Thyroid gland (tissue), 4 donors: ENCODE measurements around the gene MATN1. TPM values are rescaled to one million over a fixed set of nuclear protein-coding genes. Genes with fewer than 3 reads are reported as not detected.

ENCODE experiments used
- DNase-seq, 2 donors: peaks; one replicate each; pipeline ENCODE4 v3.0.0-alpha.2; 2019
- H3K27ac ChIP-seq, 3 donors: fragments of 200-600 bp; sonication (generic); 1 replicate in 2 of 3; 2 replicates in 1 of 3; pipeline ENCODE4 v1.5.1; 2016 to 2019; ENCODE audit warnings: mild to moderate bottlenecking in 1 of 3, moderate library complexity in 1 of 3
- H3K27me3 ChIP-seq: fragments of 200-600 bp; sonication (generic); one replicate; pipeline ENCODE4 v1.5.1; 2019
- H3K36me3 ChIP-seq, 2 donors: fragments of 200-600 bp; sonication (generic); one replicate each; pipeline ENCODE4 v1.5.1; 2016 to 2019
- H3K4me1 ChIP-seq, 2 donors: fragments of 200-600 bp; sonication (generic); one replicate each; pipeline ENCODE4 v1.5.1; 2017 to 2019
- H3K4me3 ChIP-seq, 3 donors: fragments of 200-600 bp; sonication (generic); replicated peaks in 1 of 3; 1 replicate in 2 of 3; 2 replicates in 1 of 3; pipeline ENCODE4 v1.5.1; 2016; ENCODE audit warnings: mild to moderate bottlenecking in 1 of 3
- H3K9me3 ChIP-seq: fragments of 200-600 bp; sonication (generic); one replicate; pipeline ENCODE4 v1.5.1; 2017
- CTCF ChIP-seq, 6 experiments: fragments of 200-600 bp in 3 of 6; fragments of 450-650 bp in 3 of 6; sonication (generic) in 3 of 6; IDR thresholded peaks; one replicate each; pipeline ENCODE4 v1.5.1; 2016 to 2019; ENCODE audit warnings: antibody characterized with exemption in 6 of 6, mild to moderate bottlenecking in 2 of 6, inconsistent platforms in 1 of 6, moderate library complexity in 1 of 6
- POLR2A ChIP-seq, 2 donors: fragments of 450-650 bp; IDR thresholded peaks; one replicate each; pipeline ENCODE4 v1.6.1; 2017; ENCODE audit warnings: antibody characterized with exemption in 2 of 2, mild to moderate bottlenecking in 2 of 2, moderate library complexity in 1 of 2
- WGBS, 2 donors: methylation state at CpG; one replicate each; pipeline ENCODE4 v1.1.5; 2017; 5-methylcytosine and 5-hydroxymethylcytosine counted together
- intact Hi-C: fragments of 100-400 bp; cut with DNase I; formaldehyde crosslinking; loops from one replicate; pipeline ENCODE4 v1.15.1; 2023
- total RNA-seq, 4 donors: library from RNA; depleted of rRNA; stranded (reverse); fragments of >200 nt; gene quantifications; one replicate each; pipeline ENCODE4 v1.2.3, GENCODE V29; 2016

Gene MATN1
- total RNA-seq, 4 donors from 2014 or later = 0.45 to 3.0 TPM; not detected in 2

- TF ChIP-seq POLR2A (IDR thresholded peaks at IDR 0.05) (no peak), CTCF (IDR thresholded peaks at IDR 0.05) (no peak)
- no peak for DNase-seq
- H3K4me1 ChIP-seq = peaks cover 6 to 10% of the 10 kb centered on the region in 2 donors
- no peak overlapping the region for H3K27ac ChIP-seq
- WGBS, 2 donors = 97 to 98% methylated on average over 8 of the region's 8 CpGs
- no peaks in the 10 kb centered on the region for H3K27me3 ChIP-seq
- H3K4me3 ChIP-seq = no peak overlapping the region
- H3K36me3 ChIP-seq = no peaks in the 10 kb centered on the region
- no peaks in the 10 kb centered on the region for H3K9me3 ChIP-seq
- intact Hi-C loops = no loop called here
Measured at GRCh38 chr1:30714536-30715090, 8.8 kb downstream of the MATN1 start.

GRCh38 chr1:30714025-30714424 lies 9.4 kb downstream of the MATN1 start:
- TF ChIP-seq POLR2A (IDR thresholded peaks at IDR 0.05) (no peak), CTCF (IDR thresholded peaks at IDR 0.05) (no peak)
- no peaks in the 10 kb centered on the region for H3K27me3 ChIP-seq
- no peak overlapping the region for H3K4me3 ChIP-seq
- 58 to 61% methylated on average over 4 of the region's 4 CpGs for WGBS, 2 donors
- H3K9me3 ChIP-seq = no peaks in the 10 kb centered on the region
- peaks cover 3 to 4% of the 10 kb centered on the region in 2 donors for H3K4me1 ChIP-seq
- no peak overlapping the region for H3K27ac ChIP-seq
- intact Hi-C loops = no loop called here
- H3K36me3 ChIP-seq = no peaks in the 10 kb centered on the region
- DNase-seq = no peak

- H3K27me3 ChIP-seq = no peaks in the 10 kb centered on the region
Measured at GRCh38 chr1:30713311-30713710, 10.1 kb downstream of the MATN1 start.

GRCh38 chr1:30712583-30712982 lies 10.8 kb downstream of the MATN1 start:
- Histone ChIP-seq H3K27me3 (no peaks in the 10 kb centered on the region), H3K27ac (no peak overlapping the region), H3K9me3 (no peaks in the 10 kb centered on the region), H3K4me1 (no peaks in the 10 kb centered on the region), H3K36me3 (no peaks in the 10 kb centered on the region), H3K4me3 (no peak overlapping the region)
- intact Hi-C loops = no loop called here
- no peak for DNase-seq
- 90 to 91% methylated on average over 6 of the region's 6 CpGs for WGBS, 2 donors
- no peak for TF ChIP-seq CTCF (IDR thresholded peaks at IDR 0.05)
- no peak for TF ChIP-seq POLR2A (IDR thresholded peaks at IDR 0.05)

More at GRCh38 chr1:30713311-30713710, 10.1 kb downstream of the MATN1 start:
- Histone ChIP-seq H3K9me3 (no peaks in the 10 kb centered on the region), H3K27ac (no peak overlapping the region), H3K4me3 (no peak overlapping the region), H3K36me3 (no peaks in the 10 kb centered on the region), H3K4me1 (no peaks in the 10 kb centered on the region)
- DNase-seq = no peak
- 58 to 62% methylated on average over 12 of the region's 12 CpGs for WGBS, 2 donors
- intact Hi-C loops = no loop called here
- TF ChIP-seq POLR2A (IDR thresholded peaks at IDR 0.05) (no peak), CTCF (IDR thresholded peaks at IDR 0.05) (no peak)

GRCh38 chr1:30710407-30710806 lies 13.0 kb downstream of the MATN1 start:
- no peaks in the 10 kb centered on the region for H3K27me3 ChIP-seq
- H3K27ac ChIP-seq = no peak overlapping the region
- 77 to 80% methylated on average over 2 of the region's 2 CpGs for WGBS, 2 donors
- H3K9me3 ChIP-seq = no peaks in the 10 kb centered on the region
- intact Hi-C loops = no loop called here
- no peak for DNase-seq
- H3K36me3 ChIP-seq = no peaks in the 10 kb centered on the region
- no peak overlapping the region for H3K4me3 ChIP-seq
- TF ChIP-seq CTCF (IDR thresholded peaks at IDR 0.05) (no peak), POLR2A (IDR thresholded peaks at IDR 0.05) (no peak)
- H3K4me1 ChIP-seq = no peaks in the 10 kb centered on the region
